ENCODE data around the gene TH. TPM values are rescaled to one million over a fixed set of nuclear protein-coding genes. Genes with fewer than 3 reads are reported as not detected.

TH gene
- total and polyA plus RNA-seq, 2 of the 8 experiments (the other 6 are each of a cell fraction or from before 2014, with no cell fraction given) = 0.09 TPM; not detected in 1

DNA sequence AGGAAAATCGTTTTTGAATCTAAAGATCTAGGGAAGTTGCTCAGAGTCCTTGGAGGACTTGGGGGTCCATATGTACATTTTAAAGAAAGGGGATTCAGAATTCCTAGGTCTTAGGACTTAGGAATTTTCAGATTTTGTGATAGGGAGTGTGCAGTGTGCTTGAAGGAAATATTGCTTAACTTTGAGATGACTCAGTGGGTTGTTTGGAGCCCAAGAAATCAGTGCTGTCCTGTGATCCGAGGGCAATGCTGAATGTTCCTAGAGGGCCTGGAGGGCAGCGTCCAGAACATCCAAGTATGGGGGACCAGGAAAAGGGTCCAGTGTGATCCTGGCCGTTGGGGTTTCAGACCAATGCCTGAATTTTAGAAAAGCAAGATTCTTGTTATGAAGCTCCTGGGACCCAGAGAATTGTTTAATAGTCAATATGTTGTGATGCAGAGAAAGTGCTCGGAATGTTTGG lies 29.3 kb downstream of the TH start:
- no peaks in the 10 kb centered on the region for H3K79me2 ChIP-seq (ENCODE audit: control insufficient read depth in 1 of 2, insufficient read depth in 2 of 2, low read length in 2 of 2)
- POLR2A ChIA-PET (ENCODE audit: partially characterized antibody) = no interaction called here

More for the DNA sequence above, 29.3 kb downstream of the TH start:
- Histone ChIP-seq H2BK20ac (ENCODE audit: low read length) (no peak overlapping the region), H3K4me2 (ENCODE audit: insufficient read depth in 1 of 2, low read depth in 2 of 2, low read length in 2 of 2) (no peak overlapping the region), H4K5ac (ENCODE audit: insufficient read length, low read depth, low read length) (no peak overlapping the region), H3K4ac (replicated peaks; ENCODE audit: insufficient read length, low read depth, low read length) (no peak overlapping the region), H3K79me1 (ENCODE audit: low read depth, low read length) (no peaks in the 10 kb centered on the region), H3K36me3 (ENCODE audit: control insufficient read depth in 2 of 4, insufficient read depth in 4 of 4, low read length in 3 of 4) (peaks cover 0 to 3% (median 0%) of the 10 kb centered on the region in 4 experiments; a peak in 1 of 8 replicates), H3K27me3 (replicated peaks in 1 of 4; ENCODE audit: control insufficient read depth in 3 of 4, extremely low read depth in 1 of 4, insufficient read depth in 3 of 4, low read length in 3 of 4) (peaks cover 98 to 100% (median 98%) of the 10 kb centered on the region in 4 experiments), H3K4me3 (ENCODE audit: extremely low read depth in 1 of 4, insufficient read depth in 2 of 4, low read depth in 3 of 4, low read length in 4 of 4) (no peak overlapping the region), H3K9me3 (ENCODE audit: insufficient read depth in 2 of 2, low read depth in 1 of 2, low read length in 1 of 2) (no peaks in the 10 kb centered on the region), H2AFZ (ENCODE audit: low read length) (no peak overlapping the region), H4K91ac (replicated peaks; ENCODE audit: insufficient read length, low read length) (no peak overlapping the region), H3K23ac (ENCODE audit: insufficient read length) (no peak overlapping the region), H2BK15ac (ENCODE audit: low read length) (no peak overlapping the region), H4K20me1 (replicated peaks in 1 of 2; ENCODE audit: control insufficient read depth in 1 of 2, insufficient read depth in 2 of 2, low read length in 2 of 2) (peaks cover 10 to 18% of the 10 kb centered on the region in 2 experiments), H2BK5ac (ENCODE audit: low read depth, low read length) (no peak overlapping the region), H2BK120ac (replicated peaks; ENCODE audit: low read depth, low read length) (no peak overlapping the region), H3K14ac (ENCODE audit: insufficient read length) (no peak overlapping the region), H3K18ac (ENCODE audit: extremely low read depth, low read length) (no peak overlapping the region), H2AK5ac (ENCODE audit: low read depth, low read length) (no peak overlapping the region), H3K23me2 (ENCODE audit: low read depth, low read length) (peaks cover 7% of the 10 kb centered on the region; the same call in 1 of the 2 replicates), H4K8ac (ENCODE audit: extremely low read depth, insufficient read depth, low read length) (no peak overlapping the region), H3K56ac (replicated peaks; ENCODE audit: insufficient read length, low read depth, low read length) (no peak overlapping the region), H3K27ac (ENCODE audit: low read depth, low read length) (no peak overlapping the region), H2BK12ac (ENCODE audit: low read depth, low read length) (no peak overlapping the region), H3K4me1 (replicated peaks in 1 of 4; ENCODE audit: control insufficient read depth in 3 of 4, insufficient read depth in 4 of 4, low read length in 3 of 4) (peaks cover 0 to 12% (median 7%) of the 10 kb centered on the region in 4 experiments; a peak in 6 of 7 replicates), H3K9ac (replicated peaks in 1 of 4; ENCODE audit: extremely low read depth in 1 of 4, low read depth in 3 of 4, low read length in 3 of 4) (no peak overlapping the region)
- no peak for DNase-seq (ENCODE audit: low read depth in 1 of 2, low spot score in 2 of 2)
- CTCF ChIA-PET (ENCODE audit: partially characterized antibody) = interaction anchor here (2.2 to 12.3 kb wide), 3 partner anchors 9 to 260 kb away, joined by 8 to 170 read pairs (median 53); no protein-coding TSS in a partner anchor
- TF ChIP-seq BCL11A (IDR thresholded peaks at IDR 0.05; ENCODE audit: low read depth in 2 of 2, low read length in 2 of 2) = no peak
- TF ChIP-seq RNF2 (IDR thresholded peaks at IDR 0.05; ENCODE audit: borderline replicate concordance, low read depth, low read length, missing control alignments, poor library complexity, severe bottlenecking) = peak; percentile 96
- TF ChIP-seq SP4 (IDR thresholded peaks at IDR 0.05; ENCODE audit: low read length) = no peak
- TF ChIP-seq SUZ12 (IDR thresholded peaks at IDR 0.05; ENCODE audit: low read length) = peak; percentile 70; the same call in 1 of the 2 replicates
- 27% methylated on average over 5 of the region's 5 CpGs; no CpG with 5 or more reads in 1 of the 2 experiments for WGBS, 2 experiments (ENCODE audit: extremely low coverage in 1 of 2, insufficient coverage in 1 of 2, insufficient read length in 1 of 2, insufficient replicate concordance in 2 of 2, low coverage in 1 of 2, low lambda C conversion rate in 2 of 2, missing lambda C conversion rate in 1 of 2)
- no peak for FAIRE-seq
